Lower lobe of right lung (tissue), 2 donors: ENCODE data around the gene FLAD1. TPM values are rescaled to one million over a fixed set of nuclear protein-coding genes. Genes with fewer than 3 reads are reported as not detected.
A peak's percentile ranks its signal among the peaks of the same experiment; 100 is the strongest.
"Not testable (repeated sequence)": the region's sequence is repeated elsewhere in the genome, so short reads cannot be mapped to it uniquely, and the experiment has no call there.

Experiments
- ATAC-seq, 2 donors: fragments of 200-7000 bp; cut with Tn5 transposase; one replicate each; pipeline ENCODE4 v1.9.1; 2020 to 2022; ENCODE audit warnings: mild to moderate bottlenecking in 2 of 2, moderate library complexity in 2 of 2
- DNase-seq: peaks from one replicate; pipeline ENCODE4 v3.0.0-alpha.2; 2020
- H3K27ac ChIP-seq: fragments of 200-600 bp; one replicate; pipeline ENCODE4 v1.8.0; 2022
- H3K27me3 ChIP-seq: fragments of 200-600 bp; one replicate; pipeline ENCODE4 v1.8.0; 2022; ENCODE audit warnings: low read depth
- H3K36me3 ChIP-seq: fragments of 200-600 bp; one replicate; pipeline ENCODE4 v1.8.0; 2022; ENCODE audit warnings: mild to moderate bottlenecking
- H3K4me1 ChIP-seq: fragments of 200-600 bp; one replicate; pipeline ENCODE4 v1.8.0; 2022
- H3K4me3 ChIP-seq: fragments of 200-600 bp; one replicate; pipeline ENCODE4 v1.8.0; 2022; ENCODE audit warnings: mild to moderate bottlenecking
- H3K9me3 ChIP-seq: fragments of 200-600 bp; one replicate; pipeline ENCODE4 v1.8.0; 2022
- intact Hi-C: fragments of 100-400 bp; cut with DNase I; formaldehyde crosslinking; loops from one replicate; pipeline ENCODE4 v1.11.0; 2022
- total RNA-seq: library from RNA; stranded (reverse); fragmentation: NEBNext Ultra II Directional; extraction: Animal tissue kit (Norgen Biotek cat#: 25700); gene quantifications from one replicate; pipeline ENCODE4 v1.2.1, GENCODE V29; 2021
- TF ChIP-seq, protein P1 (sequence below): fragments of 200-600 bp; IDR thresholded peaks from one replicate; pipeline ENCODE4 v1.8.0; 2022; ENCODE audit warnings: antibody characterized with exemption, mild to moderate bottlenecking
- donor health status: DM: no; HTN: yes; CAD: no; lungs with severe emphysema.

FLAD1 gene
- total RNA-seq, 1 donor from 2014 or later, result 31.9 TPM

DNA sequence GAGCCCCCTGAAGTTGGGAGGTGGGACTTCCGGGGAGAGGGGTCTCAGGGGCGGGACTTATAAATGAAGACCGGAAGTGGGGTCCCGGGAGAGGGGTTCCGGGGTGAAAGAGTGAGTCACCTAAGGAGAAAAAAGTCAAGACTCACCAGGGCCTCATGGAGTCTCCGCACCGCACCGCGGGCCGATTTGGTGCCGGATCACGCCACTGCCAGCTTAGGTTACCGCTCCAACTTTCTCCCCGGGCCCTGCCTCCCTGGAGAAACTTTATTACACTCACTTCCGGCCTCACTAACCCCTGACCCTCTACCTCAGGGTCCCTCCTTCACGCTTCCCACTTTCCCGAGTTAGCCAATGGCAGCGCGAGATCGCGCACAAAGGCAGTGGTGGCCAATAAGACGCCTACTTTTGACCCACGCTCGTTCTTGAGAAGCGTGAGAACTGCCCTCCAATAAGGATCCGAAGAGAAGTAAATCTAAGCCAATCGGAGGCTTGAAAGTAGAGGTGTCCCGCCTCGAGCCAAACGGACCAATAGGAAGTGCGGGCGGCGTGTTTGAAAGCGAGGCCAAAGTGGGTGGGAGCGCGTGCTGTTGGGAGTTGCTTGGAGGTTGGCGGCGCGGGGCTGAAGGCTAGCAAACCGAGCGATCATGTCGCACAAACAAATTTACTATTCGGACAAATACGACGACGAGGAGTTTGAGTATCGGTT is 8.9 kb upstream of the FLAD1 start, which contains the start of gene CKS1B:
Gene CKS1B, plus strand, starts transcription at position 580 of the 706 bp plus-strand sequence. Its CDS starts 65 bp downstream, at position 645.
- H3K9me3 ChIP-seq, result no peaks in the 10 kb centered on the region
- no peaks in the 10 kb centered on the region for H3K27me3 ChIP-seq
- H3K4me1 ChIP-seq, result peaks cover 52% of the 10 kb centered on the region
- DNase-seq (peak; percentile 97), ATAC-seq (peak; percentile 91 to 93)
- peak within 1 kb of the TSS; percentile 83 for H3K4me3 ChIP-seq
- TF ChIP-seq, protein P1, sequence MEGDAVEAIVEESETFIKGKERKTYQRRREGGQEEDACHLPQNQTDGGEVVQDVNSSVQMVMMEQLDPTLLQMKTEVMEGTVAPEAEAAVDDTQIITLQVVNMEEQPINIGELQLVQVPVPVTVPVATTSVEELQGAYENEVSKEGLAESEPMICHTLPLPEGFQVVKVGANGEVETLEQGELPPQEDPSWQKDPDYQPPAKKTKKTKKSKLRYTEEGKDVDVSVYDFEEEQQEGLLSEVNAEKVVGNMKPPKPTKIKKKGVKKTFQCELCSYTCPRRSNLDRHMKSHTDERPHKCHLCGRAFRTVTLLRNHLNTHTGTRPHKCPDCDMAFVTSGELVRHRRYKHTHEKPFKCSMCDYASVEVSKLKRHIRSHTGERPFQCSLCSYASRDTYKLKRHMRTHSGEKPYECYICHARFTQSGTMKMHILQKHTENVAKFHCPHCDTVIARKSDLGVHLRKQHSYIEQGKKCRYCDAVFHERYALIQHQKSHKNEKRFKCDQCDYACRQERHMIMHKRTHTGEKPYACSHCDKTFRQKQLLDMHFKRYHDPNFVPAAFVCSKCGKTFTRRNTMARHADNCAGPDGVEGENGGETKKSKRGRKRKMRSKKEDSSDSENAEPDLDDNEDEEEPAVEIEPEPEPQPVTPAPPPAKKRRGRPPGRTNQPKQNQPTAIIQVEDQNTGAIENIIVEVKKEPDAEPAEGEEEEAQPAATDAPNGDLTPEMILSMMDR, result no peak
- H3K36me3 ChIP-seq, result peaks cover 11% of the 10 kb centered on the region
- H3K27ac ChIP-seq, result peak within 1 kb of the TSS; percentile 98
- intact Hi-C loops, result no loop called here

DNA sequence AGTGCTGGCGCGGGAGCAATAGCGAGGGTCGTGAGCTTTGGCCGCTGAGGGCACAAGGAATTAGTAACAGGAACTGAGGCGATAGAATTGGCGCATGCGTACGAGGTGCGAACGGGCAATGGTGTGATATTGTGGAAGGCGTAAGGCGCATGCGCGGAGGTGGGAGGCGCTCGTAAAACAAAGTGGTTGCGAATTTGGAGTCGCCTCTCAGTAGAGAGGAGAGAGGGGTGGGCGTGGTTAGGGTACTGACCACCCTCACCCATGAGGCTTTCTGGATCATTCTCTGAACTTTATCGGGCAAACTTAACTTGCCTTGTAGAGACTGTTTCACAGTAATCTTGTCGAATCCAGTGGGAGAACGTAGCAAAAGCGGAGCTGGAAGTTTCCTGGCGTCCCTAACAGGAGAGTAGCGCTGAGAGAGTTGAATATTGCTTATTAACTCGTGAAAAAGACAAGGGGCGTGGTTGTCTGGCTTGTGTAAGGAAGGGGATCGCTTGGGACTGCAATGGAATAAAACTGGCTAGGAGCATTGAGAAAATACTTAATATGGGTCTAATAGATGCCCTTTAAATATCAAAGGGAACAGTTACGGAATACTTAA is 8.2 kb upstream of the FLAD1 start:
- Histone ChIP-seq H3K4me1 (peaks cover 45% of the 10 kb centered on the region), H3K4me3 (peak overlapping the region; percentile 83), H3K27ac (peak overlapping the region; percentile 98), H3K27me3 (no peaks in the 10 kb centered on the region), H3K9me3 (no peaks in the 10 kb centered on the region), H3K36me3 (peaks cover 8% of the 10 kb centered on the region)
- intact Hi-C loops, result no loop called here
- TF ChIP-seq, protein P1, result no peak
- DNase-seq (peak; percentile 95), ATAC-seq (peak; percentile 71 to 77)

DNA sequence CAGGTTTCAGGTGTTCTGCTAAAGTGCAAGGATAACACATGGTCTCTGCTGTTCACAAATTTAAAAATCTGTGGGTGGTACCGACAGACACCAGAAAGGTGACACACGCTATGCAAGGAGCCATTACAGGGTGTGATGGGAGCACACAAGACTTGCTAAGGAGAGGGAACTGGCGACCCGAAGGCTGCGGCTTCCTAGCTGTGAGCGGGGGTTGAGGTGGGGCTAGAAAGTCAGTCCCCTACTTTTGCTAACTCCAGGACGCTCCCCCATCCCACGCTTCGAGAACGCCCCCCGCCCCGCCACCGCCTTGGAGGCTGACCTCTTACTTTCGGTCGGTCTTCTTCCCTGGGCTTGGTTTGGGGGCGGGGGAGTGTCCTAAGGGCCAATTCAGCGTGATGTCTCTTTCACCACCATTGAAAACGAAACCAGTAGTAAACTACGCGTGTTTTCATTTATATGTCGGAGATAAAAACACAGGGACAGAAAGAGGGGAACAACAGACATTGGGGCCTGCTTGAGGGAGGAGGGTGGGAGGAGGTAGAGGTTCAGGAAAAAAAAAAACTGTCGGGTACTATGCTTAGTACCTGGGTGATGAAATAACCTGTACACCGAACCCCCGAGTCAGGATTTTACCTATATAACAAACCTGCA is 7.6 kb upstream of the FLAD1 start:
- Histone ChIP-seq H3K9me3 (no peaks in the 10 kb centered on the region), H3K27ac (peak overlapping the region; percentile 98), H3K27me3 (no peaks in the 10 kb centered on the region), H3K4me3 (peak overlapping the region; percentile 83), H3K36me3 (peaks cover 8% of the 10 kb centered on the region), H3K4me1 (peaks cover 39% of the 10 kb centered on the region)
- ATAC-seq, result no peak
- intact Hi-C loops, result no loop called here
- TF ChIP-seq, protein P1, result no peak
- DNase-seq, result peak; percentile 81

DNA sequence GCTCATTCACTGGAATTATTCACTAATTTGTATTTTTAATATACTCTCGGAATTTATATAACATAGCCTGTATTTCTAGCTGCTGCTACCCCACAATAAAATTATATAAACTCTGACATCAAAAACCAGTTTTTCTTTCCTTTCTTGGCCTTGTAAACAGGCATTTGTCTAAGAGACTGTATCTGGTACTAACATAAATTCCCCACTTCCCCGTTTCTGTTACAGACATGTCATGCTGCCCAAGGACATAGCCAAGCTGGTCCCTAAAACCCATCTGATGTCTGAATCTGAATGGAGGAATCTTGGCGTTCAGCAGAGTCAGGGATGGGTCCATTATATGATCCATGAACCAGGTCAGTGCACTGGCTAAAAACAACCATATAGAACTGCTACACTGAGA is 5.4 kb upstream of the FLAD1 start:
- intact Hi-C loops, H3K27ac ChIP-seq, DNase-seq, H3K27me3 ChIP-seq, H3K9me3 ChIP-seq, ATAC-seq, H3K4me3 ChIP-seq, H3K36me3 ChIP-seq: not testable (repeated sequence)
- peaks cover 23% of the 10 kb centered on the region for H3K4me1 ChIP-seq

DNA sequence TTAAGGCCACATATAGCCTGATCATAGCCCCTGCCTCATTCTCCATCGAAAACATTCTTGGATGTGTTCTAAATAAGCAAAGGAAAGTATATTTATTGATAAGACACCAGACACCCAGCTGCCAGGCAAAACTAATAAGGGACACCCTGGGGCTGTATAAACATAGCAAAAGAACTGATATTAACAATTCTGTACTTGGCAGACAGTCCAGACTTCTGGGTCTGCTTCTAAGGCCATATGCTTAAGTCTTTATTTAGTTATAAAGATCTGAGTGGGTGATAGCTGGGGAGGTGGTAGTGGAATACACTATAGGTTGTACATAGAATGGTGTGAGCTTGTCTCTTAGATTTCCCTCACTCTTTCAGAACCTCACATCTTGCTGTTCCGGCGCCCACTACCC is 4.8 kb upstream of the FLAD1 start:
- no peaks in the 10 kb centered on the region for H3K9me3 ChIP-seq
- H3K27me3 ChIP-seq, result no peaks in the 10 kb centered on the region
- no peak overlapping the region for H3K4me3 ChIP-seq
- intact Hi-C loops, result no loop called here
- no peak overlapping the region for H3K27ac ChIP-seq
- H3K4me1 ChIP-seq, result peaks cover 18% of the 10 kb centered on the region
- H3K36me3 ChIP-seq, result peaks cover 8% of the 10 kb centered on the region
- TF ChIP-seq, protein P1, result no peak
- no peak for ATAC-seq
- no peak for DNase-seq

DNA sequence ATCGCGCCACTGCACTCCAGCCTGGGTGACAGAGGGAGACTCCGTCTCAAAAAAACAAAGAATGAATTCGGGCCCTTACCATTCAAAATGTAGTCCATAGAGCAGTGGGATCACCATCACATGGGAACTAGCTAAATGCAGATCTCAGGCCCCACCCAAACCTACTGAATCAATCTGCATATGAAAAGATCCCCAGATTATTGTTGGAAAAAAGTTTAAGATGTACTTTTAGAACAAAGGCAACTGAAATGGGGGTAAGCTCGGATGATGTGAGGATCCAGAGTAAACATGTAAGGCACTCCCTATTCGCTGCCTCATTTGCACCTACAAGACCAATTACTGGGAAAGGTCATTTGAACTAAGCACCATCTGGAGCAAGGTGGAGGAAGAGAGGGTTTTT is 803 bp upstream of the FLAD1 start:
- peaks cover 9% of the 10 kb centered on the region for H3K36me3 ChIP-seq
- H3K27me3 ChIP-seq, result no peaks in the 10 kb centered on the region
- intact Hi-C loops, result no loop called here
- H3K27ac ChIP-seq, result peak overlapping the region; percentile 8
- no peaks in the 10 kb centered on the region for H3K9me3 ChIP-seq
- no peak for ATAC-seq
- peaks cover 23% of the 10 kb centered on the region for H3K4me1 ChIP-seq
- DNase-seq, result no peak
- TF ChIP-seq, protein P1, result no peak
- peak overlapping the region; percentile 95 for H3K4me3 ChIP-seq
